Measurements from ENCODE around the gene FBXW9. TPM values are rescaled to one million over a fixed set of nuclear protein-coding genes. Genes with fewer than 3 reads are reported as not detected.

Gene FBXW9
- polyA plus RNA-seq, 3 donors: 4.4 to 7.2 (median 5.1) TPM

GRCh38 chr19:12733369-12734214 lies 37.2 kb upstream of the FBXW9 start:
- H3K4me3 Mint-ChIP-seq: peak overlapping the region; percentile 88 to 93
- intact Hi-C loops (cut with micrococcal nuclease): no loop called here
- Histone ChIP-seq H3K4me2 (replicated peaks; ENCODE audit: extremely low read depth, low read length, poor library complexity, severe bottlenecking) (peak overlapping the region; percentile 98), H3K4me3 (replicated peaks in 1 of 3; ENCODE audit: low read depth in 2 of 3, low read length in 3 of 3) (peak overlapping the region; percentile 80 to 96 (median 88)), H4K20me1 (ENCODE audit: insufficient read depth, low read length) (peaks cover 54% of the 10 kb centered on the region), H3K4me1 (ENCODE audit: control insufficient read depth in 1 of 2, insufficient read depth in 2 of 2, low read length in 2 of 2) (peaks cover 50 to 67% of the 10 kb centered on the region in 2 donors), H3K9ac (ENCODE audit: insufficient read depth, low read length, poor library complexity, severe bottlenecking) (peak overlapping the region; percentile 96), H3K27ac (ENCODE audit: low read depth in 1 of 2, low read length in 2 of 2) (peak overlapping the region; percentile 66 to 88), H3K36me3 (replicated peaks in 1 of 2; ENCODE audit: control insufficient read depth in 1 of 2, insufficient read depth in 2 of 2, low read length in 2 of 2) (peaks cover 23 to 34% of the 10 kb centered on the region in 2 donors), H3K9me3 (replicated peaks in 1 of 2; ENCODE audit: control insufficient read depth in 1 of 2, insufficient read depth in 1 of 2, low read length in 2 of 2) (no peaks in the 10 kb centered on the region), H3K79me2 (ENCODE audit: insufficient read depth, low read length) (peaks cover 69% of the 10 kb centered on the region), H2AFZ (ENCODE audit: insufficient read depth, low read depth, low read length, poor library complexity, severe bottlenecking) (peak overlapping the region; percentile 83), H3K27me3 (ENCODE audit: control insufficient read depth in 2 of 2, insufficient read depth in 2 of 2, low read length in 2 of 2) (no peaks in the 10 kb centered on the region)
- H3K27ac Mint-ChIP-seq: peak overlapping the region; percentile 88 to 98 (median 95)
- H3K27me3 Mint-ChIP-seq (ENCODE audit: low read depth in 3 of 3): peaks cover 0 to 4% (median 2%) of the 10 kb centered on the region in 3 donors
- 0% methylated on average over 9 of the region's 15 CpGs for WGBS (ENCODE audit: insufficient coverage)
- peaks cover 22 to 41% of the 10 kb centered on the region in 2 donors for H3K36me3 Mint-ChIP-seq
- TF ChIP-seq, protein P1, sequence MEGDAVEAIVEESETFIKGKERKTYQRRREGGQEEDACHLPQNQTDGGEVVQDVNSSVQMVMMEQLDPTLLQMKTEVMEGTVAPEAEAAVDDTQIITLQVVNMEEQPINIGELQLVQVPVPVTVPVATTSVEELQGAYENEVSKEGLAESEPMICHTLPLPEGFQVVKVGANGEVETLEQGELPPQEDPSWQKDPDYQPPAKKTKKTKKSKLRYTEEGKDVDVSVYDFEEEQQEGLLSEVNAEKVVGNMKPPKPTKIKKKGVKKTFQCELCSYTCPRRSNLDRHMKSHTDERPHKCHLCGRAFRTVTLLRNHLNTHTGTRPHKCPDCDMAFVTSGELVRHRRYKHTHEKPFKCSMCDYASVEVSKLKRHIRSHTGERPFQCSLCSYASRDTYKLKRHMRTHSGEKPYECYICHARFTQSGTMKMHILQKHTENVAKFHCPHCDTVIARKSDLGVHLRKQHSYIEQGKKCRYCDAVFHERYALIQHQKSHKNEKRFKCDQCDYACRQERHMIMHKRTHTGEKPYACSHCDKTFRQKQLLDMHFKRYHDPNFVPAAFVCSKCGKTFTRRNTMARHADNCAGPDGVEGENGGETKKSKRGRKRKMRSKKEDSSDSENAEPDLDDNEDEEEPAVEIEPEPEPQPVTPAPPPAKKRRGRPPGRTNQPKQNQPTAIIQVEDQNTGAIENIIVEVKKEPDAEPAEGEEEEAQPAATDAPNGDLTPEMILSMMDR (IDR thresholded peaks at IDR 0.05): peak; percentile 30
- H3K4me1 Mint-ChIP-seq: peaks cover 56% of the 10 kb centered on the region
- no peaks in the 10 kb centered on the region for H3K9me3 Mint-ChIP-seq
- DNase-seq: peak in 2 of 3 donors; percentile 8 to 39

- H3K9me3 ChIP-seq (replicated peaks in 1 of 2; ENCODE audit: control insufficient read depth in 1 of 2, insufficient read depth in 1 of 2, low read length in 2 of 2): no peaks in the 10 kb centered on the region
- TF ChIP-seq, protein P1 (IDR thresholded peaks at IDR 0.05): no peak
- H3K9ac ChIP-seq (ENCODE audit: insufficient read depth, low read length, poor library complexity, severe bottlenecking): no peak overlapping the region
- no peak overlapping the region for H3K4me3 ChIP-seq (replicated peaks in 1 of 3; ENCODE audit: low read depth in 2 of 3, low read length in 3 of 3)
- no peak for DNase-seq
- peaks cover 54% of the 10 kb centered on the region for H4K20me1 ChIP-seq (ENCODE audit: insufficient read depth, low read length)
- Mint-ChIP-seq H3K9me3 (peaks cover 0 to 2% (median 0%) of the 10 kb centered on the region in 7 donors), H3K27ac (no peak overlapping the region), H3K27me3 (ENCODE audit: low read depth in 3 of 3) (peaks cover 0 to 4% (median 2%) of the 10 kb centered on the region in 3 donors), H3K4me3 (no peak overlapping the region), H3K4me1 (peaks cover 37% of the 10 kb centered on the region), H3K36me3 (peaks cover 26 to 49% of the 10 kb centered on the region in 2 donors)
- 97% methylated on average over 23 of the region's 24 CpGs for WGBS (ENCODE audit: insufficient coverage)
- no peak overlapping the region for H3K4me2 ChIP-seq (replicated peaks; ENCODE audit: extremely low read depth, low read length, poor library complexity, severe bottlenecking)
- intact Hi-C loops (cut with micrococcal nuclease): no loop called here
- H2AFZ ChIP-seq (ENCODE audit: insufficient read depth, low read depth, low read length, poor library complexity, severe bottlenecking): no peak overlapping the region
- H3K27me3 ChIP-seq (ENCODE audit: control insufficient read depth in 2 of 2, insufficient read depth in 2 of 2, low read length in 2 of 2): no peaks in the 10 kb centered on the region
- H3K4me1 ChIP-seq (ENCODE audit: control insufficient read depth in 1 of 2, insufficient read depth in 2 of 2, low read length in 2 of 2): peaks cover 32 to 48% of the 10 kb centered on the region in 2 donors
- no peak overlapping the region for H3K27ac ChIP-seq (ENCODE audit: low read depth in 1 of 2, low read length in 2 of 2)
- H3K79me2 ChIP-seq (ENCODE audit: insufficient read depth, low read length): peaks cover 57% of the 10 kb centered on the region
- peaks cover 32 to 42% of the 10 kb centered on the region in 2 donors for H3K36me3 ChIP-seq (replicated peaks in 1 of 2; ENCODE audit: control insufficient read depth in 1 of 2, insufficient read depth in 2 of 2, low read length in 2 of 2)
These were observed 34.9 kb upstream of the FBXW9 start for GRCh38 chr19:12731337-12731736.

Data from CD14-positive monocyte (primary cell).